ENCODE results near the gene GIMAP1. TPM values are rescaled to one million over a fixed set of nuclear protein-coding genes. Genes with fewer than 3 reads are reported as not detected.

The GIMAP1 gene
- total RNA-seq, 1 experiment from 2014 or later, result not detected

DNA sequence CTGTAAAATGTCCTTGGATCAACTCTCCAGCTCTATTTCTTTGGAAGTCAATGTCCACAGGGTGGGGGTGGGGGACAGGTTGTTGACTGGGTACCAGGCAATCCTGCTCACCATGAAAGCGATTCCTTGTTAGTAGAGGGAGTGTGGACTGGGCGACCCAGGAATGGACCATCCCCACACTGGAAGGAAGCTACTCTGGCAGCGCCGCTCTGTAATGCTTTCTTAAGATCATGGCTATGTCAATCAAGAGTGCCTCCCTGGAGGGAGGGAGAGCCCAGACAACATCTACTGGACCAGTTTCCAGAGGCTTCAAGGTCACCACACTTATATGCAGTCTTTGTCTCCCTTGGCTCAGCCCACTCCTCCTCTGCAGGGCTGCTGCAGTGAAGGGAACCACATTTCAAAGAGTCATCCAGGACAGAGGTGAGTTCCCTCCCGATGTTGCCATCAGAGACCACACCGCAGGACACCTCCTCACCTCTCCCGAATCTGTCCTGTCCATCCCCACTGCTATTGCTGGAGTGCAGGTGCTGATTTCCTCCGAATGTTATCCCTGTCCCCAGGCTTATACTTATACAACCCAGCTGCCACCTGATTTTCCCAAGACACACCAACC is 27.7 kb downstream of the GIMAP1 start:
- H3K4me3 Mint-ChIP-seq (ENCODE audit: unreplicated experiment), result no peak overlapping the region
- peaks cover 5% of the 10 kb centered on the region for H3K4me1 Mint-ChIP-seq (ENCODE audit: insufficient read depth, unreplicated experiment)
- H3K27me3 Mint-ChIP-seq (ENCODE audit: insufficient read depth, unreplicated experiment), result peaks cover 7% of the 10 kb centered on the region
- TF ChIP-seq, protein P1, sequence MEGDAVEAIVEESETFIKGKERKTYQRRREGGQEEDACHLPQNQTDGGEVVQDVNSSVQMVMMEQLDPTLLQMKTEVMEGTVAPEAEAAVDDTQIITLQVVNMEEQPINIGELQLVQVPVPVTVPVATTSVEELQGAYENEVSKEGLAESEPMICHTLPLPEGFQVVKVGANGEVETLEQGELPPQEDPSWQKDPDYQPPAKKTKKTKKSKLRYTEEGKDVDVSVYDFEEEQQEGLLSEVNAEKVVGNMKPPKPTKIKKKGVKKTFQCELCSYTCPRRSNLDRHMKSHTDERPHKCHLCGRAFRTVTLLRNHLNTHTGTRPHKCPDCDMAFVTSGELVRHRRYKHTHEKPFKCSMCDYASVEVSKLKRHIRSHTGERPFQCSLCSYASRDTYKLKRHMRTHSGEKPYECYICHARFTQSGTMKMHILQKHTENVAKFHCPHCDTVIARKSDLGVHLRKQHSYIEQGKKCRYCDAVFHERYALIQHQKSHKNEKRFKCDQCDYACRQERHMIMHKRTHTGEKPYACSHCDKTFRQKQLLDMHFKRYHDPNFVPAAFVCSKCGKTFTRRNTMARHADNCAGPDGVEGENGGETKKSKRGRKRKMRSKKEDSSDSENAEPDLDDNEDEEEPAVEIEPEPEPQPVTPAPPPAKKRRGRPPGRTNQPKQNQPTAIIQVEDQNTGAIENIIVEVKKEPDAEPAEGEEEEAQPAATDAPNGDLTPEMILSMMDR (IDR thresholded peaks at IDR 0.05; ENCODE audit: unreplicated experiment), result no peak
- H3K27ac Mint-ChIP-seq (ENCODE audit: low read depth, unreplicated experiment), result no peak overlapping the region
- H3K36me3 Mint-ChIP-seq (ENCODE audit: insufficient read depth, unreplicated experiment), result no peaks in the 10 kb centered on the region
- CTCF ChIA-PET, result interaction anchor here (0.6 to 0.7 kb wide), 2 partner anchors 289 to 499 kb away, joined by 4 to 5 read pairs; no protein-coding TSS in a partner anchor
- intact Hi-C loops (cut with micrococcal nuclease), result no loop called here
- POLR2A ChIA-PET, result no interaction called here
- DNase-seq (ENCODE audit: unreplicated experiment), result no peak
- no TSS peak for BruUV-seq (replicated peaks)
- H3K9me3 Mint-ChIP-seq (ENCODE audit: unreplicated experiment), result no peaks in the 10 kb centered on the region

DNA sequence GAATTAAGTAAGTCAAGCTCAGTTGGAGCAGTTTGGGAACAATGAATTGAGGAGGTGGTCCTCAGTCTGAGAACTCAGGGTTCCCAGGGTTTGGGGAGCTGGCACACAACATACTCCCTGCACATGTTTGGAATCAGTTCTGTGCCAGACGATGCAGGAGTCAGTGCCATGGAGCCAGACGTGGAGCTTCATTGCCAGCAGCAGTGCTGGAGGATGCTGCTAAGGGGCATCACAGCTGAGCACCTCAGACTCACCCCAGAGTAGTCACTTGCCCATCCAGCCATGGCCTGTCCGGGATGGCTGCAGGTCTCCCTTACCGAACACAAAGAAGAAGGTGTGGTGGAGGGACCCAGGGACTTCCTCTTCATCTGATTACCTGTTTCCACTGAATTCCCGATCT is 28.7 kb downstream of the GIMAP1 start:
- intact Hi-C loops (cut with micrococcal nuclease), result no loop called here
- ChIA-PET POLR2A (no interaction called here), CTCF (interaction anchor here (0.5 to 1.4 kb wide), 5 partner anchors 10 to 393 kb away, joined by 3 to 5 read pairs (median 3); no protein-coding TSS in a partner anchor)
- no peak for DNase-seq (ENCODE audit: unreplicated experiment)
- TF ChIP-seq, protein P1 (IDR thresholded peaks at IDR 0.05; ENCODE audit: unreplicated experiment), result no peak
- H3K36me3 Mint-ChIP-seq (ENCODE audit: insufficient read depth, unreplicated experiment), result no peaks in the 10 kb centered on the region
- H3K27ac Mint-ChIP-seq (ENCODE audit: low read depth, unreplicated experiment), result no peak overlapping the region
- H3K9me3 Mint-ChIP-seq (ENCODE audit: unreplicated experiment), result no peaks in the 10 kb centered on the region
- BruUV-seq (replicated peaks), result no TSS peak
- peaks cover 9% of the 10 kb centered on the region for H3K27me3 Mint-ChIP-seq (ENCODE audit: insufficient read depth, unreplicated experiment)
- H3K4me3 Mint-ChIP-seq (ENCODE audit: unreplicated experiment), result no peak overlapping the region
- peaks cover 4% of the 10 kb centered on the region for H3K4me1 Mint-ChIP-seq (ENCODE audit: insufficient read depth, unreplicated experiment)

DNA sequence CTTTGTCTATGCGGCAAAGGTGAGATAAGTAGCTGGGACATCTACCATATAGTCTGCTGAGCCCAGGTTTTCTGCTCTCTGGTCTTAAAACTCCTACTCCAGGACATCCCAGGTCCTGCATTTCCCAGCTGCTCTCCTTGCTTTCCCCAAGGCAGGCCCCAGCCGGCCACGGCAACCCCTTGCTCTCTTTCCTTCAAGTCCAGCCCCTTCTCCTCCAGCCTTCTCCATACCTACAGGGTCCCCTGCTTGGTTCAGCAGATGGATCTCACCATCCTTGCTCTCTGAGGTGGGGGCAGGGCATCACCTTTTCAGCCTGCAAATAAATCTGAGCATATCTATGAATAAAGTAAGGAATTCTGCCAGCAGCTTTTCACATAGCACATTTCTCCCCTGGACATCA is 29.5 kb downstream of the GIMAP1 start:
- Mint-ChIP-seq H3K27me3 (ENCODE audit: insufficient read depth, unreplicated experiment) (peaks cover 9% of the 10 kb centered on the region), H3K4me1 (ENCODE audit: insufficient read depth, unreplicated experiment) (no peaks in the 10 kb centered on the region), H3K36me3 (ENCODE audit: insufficient read depth, unreplicated experiment) (no peaks in the 10 kb centered on the region), H3K9me3 (ENCODE audit: unreplicated experiment) (no peaks in the 10 kb centered on the region), H3K27ac (ENCODE audit: low read depth, unreplicated experiment) (no peak overlapping the region), H3K4me3 (ENCODE audit: unreplicated experiment) (no peak overlapping the region)
- CTCF ChIA-PET, result interaction anchor here (0.6 to 1.4 kb wide), 6 partner anchors 10 to 1740 kb away, joined by 3 to 5 read pairs (median 4); no protein-coding TSS in a partner anchor
- BruUV-seq (replicated peaks), result no TSS peak
- DNase-seq (ENCODE audit: unreplicated experiment), result no peak
- POLR2A ChIA-PET, result no interaction called here
- TF ChIP-seq, protein P1 (IDR thresholded peaks at IDR 0.05; ENCODE audit: unreplicated experiment), result no peak
- intact Hi-C loops (cut with micrococcal nuclease), result no loop called here

DNA sequence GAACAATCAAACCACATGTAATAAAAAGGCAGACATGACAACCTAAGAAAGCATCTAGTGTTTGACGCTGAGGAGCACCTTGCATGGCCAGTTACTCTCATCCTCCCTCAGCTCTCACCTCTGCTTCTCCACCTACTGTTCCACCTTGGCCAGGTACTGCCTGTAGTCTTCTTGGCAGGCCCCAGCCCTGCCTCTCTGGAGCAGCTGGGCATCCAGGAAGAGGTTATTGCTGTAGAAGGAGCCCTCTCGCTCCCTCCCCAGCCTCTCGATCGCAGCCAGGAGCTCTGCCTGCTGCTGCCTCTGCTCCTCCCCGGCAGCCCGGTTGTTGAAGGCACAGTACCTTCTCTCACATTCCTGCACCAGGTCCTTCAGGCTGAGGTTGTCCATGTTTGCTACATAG is 30.5 kb downstream of the GIMAP1 start:
- Mint-ChIP-seq H3K27me3 (ENCODE audit: insufficient read depth, unreplicated experiment) (peaks cover 9% of the 10 kb centered on the region), H3K4me3 (ENCODE audit: unreplicated experiment) (no peak overlapping the region), H3K36me3 (ENCODE audit: insufficient read depth, unreplicated experiment) (no peaks in the 10 kb centered on the region), H3K4me1 (ENCODE audit: insufficient read depth, unreplicated experiment) (no peaks in the 10 kb centered on the region), H3K9me3 (ENCODE audit: unreplicated experiment) (no peaks in the 10 kb centered on the region), H3K27ac (ENCODE audit: low read depth, unreplicated experiment) (no peak overlapping the region)
- intact Hi-C loops (cut with micrococcal nuclease), result no loop called here
- CTCF ChIA-PET, result no interaction called here
- no TSS peak for BruUV-seq (replicated peaks)
- POLR2A ChIA-PET, result no interaction called here
- DNase-seq (ENCODE audit: unreplicated experiment), result no peak
- TF ChIP-seq, protein P1 (IDR thresholded peaks at IDR 0.05; ENCODE audit: unreplicated experiment), result no peak

Measured in MCF 10A (cell line).